GM23338 (cell line): Measurements from ENCODE around the gene CYP4F8. TPM values are rescaled to one million over a fixed set of nuclear protein-coding genes. Genes with fewer than 3 reads are reported as not detected.

Experiments
- ATAC-seq: fragments of 200-7000 bp; cut with Tn5 transposase; 3 replicates; pipeline ENCODE4 v1.9.1; 2020
- DNase-seq: peaks from one replicate; pipeline ENCODE4 v3.0.0-alpha.2; 2015; ENCODE audit warnings: low spot score
- H2AFZ ChIP-seq: fragments of 200-600 bp; sonication (generic); 2 replicates; pipeline ENCODE4 v1.8.0; 2016; ENCODE audit warnings: antibody characterized with exemption, mild to moderate bottlenecking, moderate library complexity
- H3F3A ChIP-seq: fragments of 200-600 bp; sonication (generic); replicated peaks from 2 replicates; pipeline ENCODE4 v1.8.0; 2017; ENCODE audit warnings: antibody characterized with exemption, mixed run types, low read depth
- H3K27ac ChIP-seq: fragments of 200-600 bp; sonication (generic); 2 replicates; pipeline ENCODE4 v1.6.1; 2016; ENCODE audit warnings: low read depth
- H3K27me3 ChIP-seq: fragments of 200-600 bp; sonication (generic); 2 replicates; pipeline ENCODE4 v1.8.0; 2016; ENCODE audit warnings: mild to moderate bottlenecking, mixed run types, moderate library complexity; ENCODE audit not compliant: insufficient read depth
- H3K36me3 ChIP-seq: fragments of 200-600 bp; sonication (generic); 2 replicates; pipeline ENCODE4 v1.8.0; 2016; ENCODE audit warnings: mild to moderate bottlenecking; ENCODE audit not compliant: insufficient read depth
- H3K4me1 ChIP-seq: fragments of 200-600 bp; sonication (generic); 2 replicates; pipeline ENCODE4 v1.8.0; 2016; ENCODE audit warnings: mild to moderate bottlenecking, moderate library complexity; ENCODE audit not compliant: insufficient read depth
- H3K4me2 ChIP-seq: fragments of 200-600 bp; sonication (generic); 2 replicates; pipeline ENCODE4 v1.7.1; 2017; ENCODE audit warnings: mixed run types
- H3K4me3 ChIP-seq: fragments of 200-600 bp; sonication (generic); 2 replicates; pipeline ENCODE4 v1.6.1; 2016; ENCODE audit warnings: mixed run types
- H3K79me2 ChIP-seq: fragments of 200-600 bp; sonication (generic); replicated peaks from 2 replicates; pipeline ENCODE4 v1.8.0; 2017; ENCODE audit warnings: mild to moderate bottlenecking; ENCODE audit not compliant: insufficient read depth
- H3K9me2 ChIP-seq: fragments of 200-600 bp; sonication (generic); 2 replicates; pipeline ENCODE4 v1.8.0; 2017; ENCODE audit not compliant: insufficient read depth
- H4K20me1 ChIP-seq: fragments of 200-600 bp; sonication (generic); replicated peaks from 2 replicates; pipeline ENCODE4 v1.8.0; 2017; ENCODE audit warnings: mild to moderate bottlenecking; ENCODE audit not compliant: insufficient read depth
- H3K27ac Mint-ChIP-seq: 2 replicates; pipeline ENCODE4 v1.8.0; 2020; ENCODE audit warnings: inconsistent platforms, mild to moderate bottlenecking, moderate library complexity, mixed read lengths
- H3K27me3 Mint-ChIP-seq: 3 replicates; pipeline ENCODE4 v1.8.0; 2022; ENCODE audit warnings: low read depth, mild to moderate bottlenecking, moderate library complexity, mixed read lengths, inconsistent platforms; ENCODE audit not compliant: insufficient read depth, poor library complexity
- H3K36me3 Mint-ChIP-seq: 3 replicates; pipeline ENCODE4 v1.8.0; 2021; ENCODE audit warnings: low read depth, mild to moderate bottlenecking, inconsistent platforms, moderate library complexity, mixed read lengths
- H3K4me1 Mint-ChIP-seq: 3 replicates; pipeline ENCODE4 v1.8.0; 2020; ENCODE audit warnings: mild to moderate bottlenecking, inconsistent platforms, mixed read lengths
- H3K4me3 Mint-ChIP-seq: 3 replicates; pipeline ENCODE4 v1.8.0; 2021; ENCODE audit warnings: moderate library complexity, mild to moderate bottlenecking, inconsistent platforms, mixed read lengths
- H3K9me3 Mint-ChIP-seq: 3 replicates; pipeline ENCODE4 v1.8.0; 2020; ENCODE audit warnings: moderate library complexity, mild to moderate bottlenecking, inconsistent platforms, mixed read lengths
- CREB1 ChIP-seq: fragments of 250-450 bp; sonication (Bioruptor Pico); IDR thresholded peaks from 2 replicates; pipeline ENCODE4 v1.5.0; 2020; ENCODE audit warnings: low read depth, mild to moderate bottlenecking, moderate library complexity
- ETS1 ChIP-seq: IDR thresholded peaks from 2 replicates; pipeline ENCODE4 v1.6.1; 2016; ENCODE audit warnings: antibody characterized with exemption
- EZH2 ChIP-seq: fragments of 200-600 bp; sonication (generic); IDR thresholded peaks from one replicate; pipeline ENCODE4 v1.8.0; 2017; ENCODE audit warnings: antibody characterized with exemption, mild to moderate bottlenecking, low read depth; ENCODE audit not compliant: unreplicated experiment
- EZH2phosphoT487 ChIP-seq: fragments of 200-600 bp; sonication (generic); IDR thresholded peaks from one replicate; pipeline ENCODE4 v1.8.1; 2018; ENCODE audit warnings: antibody characterized with exemption; ENCODE audit not compliant: unreplicated experiment
- JUNB ChIP-seq: IDR thresholded peaks from one replicate; pipeline ENCODE4 v1.6.1; 2016; ENCODE audit warnings: antibody characterized with exemption; ENCODE audit not compliant: unreplicated experiment
- NANOG ChIP-seq: IDR thresholded peaks from 2 replicates; pipeline ENCODE4 v1.6.1; 2016; ENCODE audit warnings: antibody characterized with exemption, borderline replicate concordance
- STAT1 ChIP-seq: IDR thresholded peaks from one replicate; pipeline ENCODE4 v1.6.1; 2016; ENCODE audit warnings: antibody characterized with exemption; ENCODE audit not compliant: unreplicated experiment
- ZNF331 ChIP-seq: fragments of 250-450 bp; sonication (Bioruptor Pico); IDR thresholded peaks from 2 replicates; pipeline ENCODE4 v1.5.0; 2020; ENCODE audit warnings: low read depth, mild to moderate bottlenecking, moderate library complexity
- ZNF462 ChIP-seq: fragments of 250-450 bp; sonication (Bioruptor Pico); IDR thresholded peaks from 2 replicates; pipeline ENCODE4 v1.5.0; 2020; ENCODE audit warnings: mild to moderate bottlenecking, moderate library complexity
- polyA plus RNA-seq: library from polyadenylated mRNA; unstranded; fragments of >200 nt; fragmentation: Nextera tagmentation; extraction: Ambion mirVana; gene quantifications from 2 replicates; pipeline ENCODE4 v1.2.1, GENCODE V29; 2016
- total RNA-seq: library from RNA; depleted of rRNA; stranded (reverse); fragments of >200 nt; shearing (Covaris generic); gene quantifications from 2 replicates; pipeline ENCODE4 v1.2.3, GENCODE V29; 2014

The CYP4F8 gene
- total and polyA plus RNA-seq, 2 experiments from 2014 or later = not detected

- TF ChIP-seq EZH2phosphoT487 (no peak), NANOG (no peak), ZNF462 (no peak), ZNF331 (CRISPR knock-in tag) (no peak), EZH2 (no peak), CREB1 (CRISPR knock-in tag) (no peak), JUNB (no peak), ETS1 (no peak), STAT1 (no peak)
- Histone ChIP-seq H3K36me3 (no peaks in the 10 kb centered on the region), H3K4me3 (no peak overlapping the region), H3K27me3 (no peaks in the 10 kb centered on the region), H2AFZ (no peak overlapping the region), H3K79me2 (no peaks in the 10 kb centered on the region), H3K27ac (no peak overlapping the region), H3K4me1 (no peaks in the 10 kb centered on the region), H4K20me1 (no peaks in the 10 kb centered on the region), H3K4me2 (no peak overlapping the region), H3K9me2 (no peaks in the 10 kb centered on the region), H3F3A (no peaks in the 10 kb centered on the region)
- ATAC-seq (no peak), DNase-seq (no peak)
- no peak overlapping the region for H3K27ac Mint-ChIP-seq
- peaks cover 41% of the 10 kb centered on the region for H3K36me3 Mint-ChIP-seq
- no peaks in the 10 kb centered on the region for H3K4me1 Mint-ChIP-seq
- peaks cover 4% of the 10 kb centered on the region for H3K27me3 Mint-ChIP-seq
- H3K4me3 Mint-ChIP-seq = no peak overlapping the region
- H3K9me3 Mint-ChIP-seq = peaks cover 96% of the 10 kb centered on the region
Measured at GRCh38 chr19:15643387-15643786, 28.4 kb downstream of the CYP4F8 start.
